Gastroesophageal sphincter (tissue), 4 donors: ENCODE measurements around the gene SYT1. TPM values are rescaled to one million over a fixed set of nuclear protein-coding genes. Genes with fewer than 3 reads are reported as not detected.

Experiments
- ATAC-seq: fragments of 150-250 bp; one replicate; pipeline ENCODE4 v1.9.1; 2016; ENCODE audit warnings: mild to moderate bottlenecking, moderate library complexity
- H3K27ac ChIP-seq, 4 donors: fragments of 200-600 bp; sonication (generic) in 3 of 4; 1 replicate in 3 of 4; 2 replicates in 1 of 4; pipeline ENCODE4 v1.5.1; 2016 to 2019
- H3K27me3 ChIP-seq: fragments of 200-600 bp; sonication (generic); one replicate; pipeline ENCODE4 v1.5.1; 2019
- H3K36me3 ChIP-seq, 2 donors: fragments of 200-600 bp; sonication (generic); one replicate each; pipeline ENCODE4 v1.5.1; 2019; ENCODE audit warnings: control low read depth in 1 of 2
- H3K4me1 ChIP-seq, 3 donors: fragments of 200-600 bp; sonication (generic); 1 replicate in 2 of 3; 2 replicates in 1 of 3; pipeline ENCODE4 v1.5.1; 2016 to 2019; ENCODE audit warnings: control low read depth in 2 of 3
- H3K4me3 ChIP-seq, 2 donors: fragments of 200-600 bp; sonication (generic); one replicate each; pipeline ENCODE4 v1.5.1; 2019; ENCODE audit warnings: mild to moderate bottlenecking in 1 of 2, moderate library complexity in 1 of 2
- H3K9me3 ChIP-seq, 3 donors: fragments of 200-600 bp; sonication (generic); one replicate each; pipeline ENCODE4 v1.5.1; 2017 to 2019; ENCODE audit warnings: control low read depth in 2 of 3
- CTCF ChIP-seq, 4 experiments: fragments of 200-600 bp in 2 of 4; fragments of 450-650 bp in 2 of 4; sonication (generic) in 1 of 4; IDR thresholded peaks; one replicate each; pipeline ENCODE4 v1.5.1; 2017 to 2019; ENCODE audit warnings: antibody characterized with exemption in 4 of 4, mild to moderate bottlenecking in 2 of 4, moderate library complexity in 2 of 4
- EP300 ChIP-seq: sonication (generic); formaldehyde crosslinking; IDR thresholded peaks from one replicate; pipeline ENCODE4 v1.6.1; 2017; ENCODE audit warnings: antibody characterized with exemption, mild to moderate bottlenecking
- POLR2A ChIP-seq, 2 donors: fragments of 450-650 bp; IDR thresholded peaks; one replicate each; pipeline ENCODE4 v1.6.1; 2017; ENCODE audit warnings: antibody characterized with exemption in 2 of 2, mild to moderate bottlenecking in 2 of 2, moderate library complexity in 1 of 2
- POLR2AphosphoS5 ChIP-seq: sonication (generic); formaldehyde crosslinking; IDR thresholded peaks from one replicate; pipeline ENCODE4 v1.6.1; 2017; ENCODE audit warnings: antibody characterized with exemption
- WGBS, 2 donors: methylation state at CpG; one replicate each; pipeline ENCODE4 v1.1.5; 2018; ENCODE audit warnings: low coverage in 1 of 2; 5-methylcytosine and 5-hydroxymethylcytosine counted together
- total RNA-seq, 4 donors: library from RNA; depleted of rRNA; stranded (reverse); fragments of >200 nt; gene quantifications; one replicate each; pipeline ENCODE4 v1.1.0, GENCODE V29; 2016

Gene SYT1
- total RNA-seq, 4 donors from 2014 or later = 1.9 to 6.6 (median 3.5) TPM

GRCh38 chr12:78933014-78933413 is 68.4 kb downstream of the SYT1 start:
- Histone ChIP-seq H3K27ac (no peak overlapping the region), H3K36me3 (no peaks in the 10 kb centered on the region), H3K4me1 (no peaks in the 10 kb centered on the region), H3K27me3 (no peaks in the 10 kb centered on the region), H3K9me3 (no peaks in the 10 kb centered on the region), H3K4me3 (no peak overlapping the region)
- WGBS, 2 donors = 75 to 77% methylated on average over 2 of the region's 2 CpGs
- ATAC-seq = no peak
- TF ChIP-seq CTCF (IDR thresholded peaks at IDR 0.05) = no peak
- TF ChIP-seq EP300 = no peak

GRCh38 chr12:78938341-78939084 is 73.9 kb downstream of the SYT1 start:
- no peaks in the 10 kb centered on the region for H3K36me3 ChIP-seq
- ATAC-seq = no peak
- H3K9me3 ChIP-seq = no peaks in the 10 kb centered on the region
- H3K4me3 ChIP-seq = no peak overlapping the region
- WGBS, 2 donors = 21 to 35% methylated on average over 3 to 4 of the region's 4 CpGs
- TF ChIP-seq POLR2A (IDR thresholded peaks at IDR 0.05) (no peak), CTCF (IDR thresholded peaks at IDR 0.05) (no peak), POLR2AphosphoS5 (no peak), EP300 (no peak)
- no peaks in the 10 kb centered on the region for H3K27me3 ChIP-seq
- no peak overlapping the region for H3K27ac ChIP-seq
- H3K4me1 ChIP-seq = no peaks in the 10 kb centered on the region

- Histone ChIP-seq H3K4me3 (no peak overlapping the region), H3K9me3 (no peaks in the 10 kb centered on the region), H3K27me3 (no peaks in the 10 kb centered on the region), H3K4me1 (no peaks in the 10 kb centered on the region), H3K36me3 (no peaks in the 10 kb centered on the region), H3K27ac (no peak overlapping the region)
- TF ChIP-seq POLR2AphosphoS5 (no peak), CTCF (IDR thresholded peaks at IDR 0.05) (no peak), EP300 (no peak), POLR2A (IDR thresholded peaks at IDR 0.05) (no peak)
- no peak for ATAC-seq
Observed at GRCh38 chr12:78949532-78949931, 85.0 kb downstream of the SYT1 start.

GRCh38 chr12:78951803-78952551 is 87.4 kb downstream of the SYT1 start:
- ATAC-seq = no peak
- Histone ChIP-seq H3K27ac (no peak overlapping the region), H3K36me3 (no peaks in the 10 kb centered on the region), H3K4me3 (no peak overlapping the region), H3K4me1 (no peaks in the 10 kb centered on the region), H3K9me3 (no peaks in the 10 kb centered on the region), H3K27me3 (no peaks in the 10 kb centered on the region)
- TF ChIP-seq CTCF (IDR thresholded peaks at IDR 0.05) = no peak
- no peak for TF ChIP-seq POLR2AphosphoS5
- no peak for TF ChIP-seq POLR2A (IDR thresholded peaks at IDR 0.05)
- TF ChIP-seq EP300 = no peak
- 70 to 75% methylated on average over 9 to 10 of the region's 11 CpGs for WGBS, 2 donors

GRCh38 chr12:78952552-78952929 is 88.0 kb downstream of the SYT1 start:
- TF ChIP-seq EP300 (no peak), CTCF (IDR thresholded peaks at IDR 0.05) (no peak), POLR2AphosphoS5 (no peak), POLR2A (IDR thresholded peaks at IDR 0.05) (no peak)
- H3K36me3 ChIP-seq = no peaks in the 10 kb centered on the region
- H3K9me3 ChIP-seq = no peaks in the 10 kb centered on the region
- no peak overlapping the region for H3K4me3 ChIP-seq
- ATAC-seq = no peak
- no peaks in the 10 kb centered on the region for H3K4me1 ChIP-seq
- WGBS, 2 donors = 87 to 100% methylated on average over 1 of the region's 1 CpG
- no peaks in the 10 kb centered on the region for H3K27me3 ChIP-seq
- H3K27ac ChIP-seq = no peak overlapping the region
